GM12878 (cell line): Measurements from ENCODE around the gene TIPRL. TPM values are rescaled to one million over a fixed set of nuclear protein-coding genes. Genes with fewer than 3 reads are reported as not detected.

Experiments
- ATAC-seq: fragments of 200-7000 bp; cut with Tn5 transposase; 3 replicates; pipeline ENCODE4 v1.9.1; 2020; ENCODE audit warnings: mild to moderate bottlenecking, moderate library complexity
- BruUV-seq: library from RNA; stranded (reverse); fragments of 400-500 nt; replicated peaks from 2 replicates; lab custom pipeline; 2021; lab: Mats Ljungman, UMichigan
- CTCF ChIA-PET: fragments of 300-600 bp; sonication (Branson Sonifier 250); formaldehyde crosslinking; extraction: SDS; loops from one replicate; lab custom pipeline; 2021; ENCODE audit warnings: inconsistent platforms; lab: Yijun Ruan, JAX
- POLR2A ChIA-PET: fragments of 350-600 bp; formaldehyde crosslinking; extraction: SDS; loops from one replicate; lab custom pipeline; 2021; ENCODE audit warnings: inconsistent platforms; lab: Charles Lee
- RAD21 ChIA-PET: fragments of 300-600 bp; sonication (Branson Sonifier 250); formaldehyde crosslinking; loops from one replicate; lab custom pipeline; 2023; ENCODE audit warnings: antibody characterized with exemption; ENCODE audit not compliant: unreplicated experiment; lab: Charles Lee
- SMC1A ChIA-PET: fragments of 300-600 bp; sonication (Branson Sonifier 250); formaldehyde crosslinking; loops from one replicate; lab custom pipeline; 2023; ENCODE audit not compliant: unreplicated experiment, uncharacterized antibody; lab: Charles Lee
- DNase-seq: peaks from one replicate; pipeline ENCODE4 v3.0.0-alpha.2; 2011; ENCODE audit warnings: low read depth, low spot score
- FAIRE-seq: peaks from 3 replicates; lab custom pipeline; 2011; peaks lifted over from hg19 to GRCh38; lab: Jason Lieb, UNC
- H2AFZ ChIP-seq: 2 replicates; pipeline ENCODE4 v1.6.0; 2011; ENCODE audit warnings: low read depth, low read length, control low read depth; ENCODE audit not compliant: control insufficient read depth
- H3K27ac ChIP-seq: 2 replicates; pipeline ENCODE4 v1.5.1; 2011; ENCODE audit warnings: control low read depth; ENCODE audit not compliant: control insufficient read depth, insufficient read depth
- H3K27me3 ChIP-seq, 2 experiments: replicated peaks in 1 of 2; 2 replicates each; pipeline versions ENCODE4 v1.6.0 to v1.6.1; 2011; ENCODE audit warnings: low read length in 1 of 2; ENCODE audit not compliant: control insufficient read depth in 2 of 2, insufficient read depth in 2 of 2
- H3K36me3 ChIP-seq, 2 experiments: 2 replicates each; pipeline ENCODE4 v1.5.1; 2011; ENCODE audit warnings: low read length in 1 of 2; ENCODE audit not compliant: control insufficient read depth in 2 of 2, insufficient read depth in 2 of 2
- H3K4me1 ChIP-seq: 2 replicates; pipeline ENCODE4 v1.6.1; 2011; ENCODE audit warnings: mild to moderate bottlenecking, low read length, moderate library complexity, mixed read lengths; ENCODE audit not compliant: control insufficient read depth, insufficient read depth
- H3K4me2 ChIP-seq: 2 replicates; pipeline ENCODE4 v1.6.0; 2011; ENCODE audit warnings: control low read depth; ENCODE audit not compliant: control insufficient read depth, insufficient read depth
- H3K4me3 ChIP-seq: fragments of 200-600 bp; sonication (generic); 2 replicates; pipeline ENCODE4 v1.5.1; 2016
- H3K79me2 ChIP-seq: 2 replicates; pipeline ENCODE4 v1.6.0; 2011; ENCODE audit warnings: low read length; ENCODE audit not compliant: control insufficient read depth, insufficient read depth
- H3K9ac ChIP-seq: 2 replicates; pipeline ENCODE4 v1.8.0; 2011; ENCODE audit warnings: low read length, control low read depth, mixed read lengths; ENCODE audit not compliant: control insufficient read depth, insufficient read depth
- H3K9me3 ChIP-seq: replicated peaks from 3 replicates; pipeline ENCODE4 v1.5.1; 2011; ENCODE audit warnings: mild to moderate bottlenecking, low read length; ENCODE audit not compliant: control insufficient read depth, insufficient read depth
- H4K20me1 ChIP-seq: 2 replicates; pipeline ENCODE4 v1.6.0; 2011; ENCODE audit not compliant: control insufficient read depth, insufficient read depth
- ASH2L ChIP-seq: fragments of 300-600, 200-600 bp; sonication (generic); IDR thresholded peaks from 2 replicates; pipeline ENCODE4 v1.6.1; 2017; ENCODE audit warnings: low read depth, mild to moderate bottlenecking, borderline replicate concordance
- BHLHE40 ChIP-seq, 2 experiments: fragments of 450-650 bp in 1 of 2; IDR thresholded peaks; 2 replicates each; pipeline ENCODE4 v1.6.1; 2011 to 2017; ENCODE audit warnings: low read depth in 2 of 2, borderline replicate concordance in 1 of 2, improper control_type of control experiment in 1 of 2, low read length in 1 of 2, mild to moderate bottlenecking in 1 of 2
- EGR1 ChIP-seq, 2 experiments: IDR thresholded peaks; 1 replicate in 1 of 2; 2 replicates in 1 of 2; pipeline ENCODE4 v1.6.1; 2011 to 2012; ENCODE audit warnings: low read depth in 2 of 2, low read length in 2 of 2, borderline replicate concordance in 1 of 2, mild to moderate bottlenecking in 1 of 2, moderate library complexity in 1 of 2
- HDAC6 ChIP-seq: fragments of 200-600 bp; sonication (generic); IDR thresholded peaks from one replicate; pipeline ENCODE4 v1.8.0; 2017; ENCODE audit warnings: antibody characterized with exemption; ENCODE audit not compliant: unreplicated experiment
- KLF5 ChIP-seq: fragments of 450-650 bp; IDR thresholded peaks from 2 replicates; pipeline ENCODE4 v1.6.1; 2014; ENCODE audit warnings: mild to moderate bottlenecking; ENCODE audit not compliant: partially characterized antibody
- LARP7 ChIP-seq: fragments of 450-650 bp; IDR thresholded peaks from 2 replicates; pipeline ENCODE4 v1.6.1; 2017; ENCODE audit warnings: mild to moderate bottlenecking
- NFIC ChIP-seq: IDR thresholded peaks from 2 replicates; pipeline ENCODE4 v1.6.1; 2012; ENCODE audit warnings: low read depth, mild to moderate bottlenecking, inconsistent platforms, low read length, moderate library complexity
- NFYA ChIP-seq: IDR thresholded peaks from 2 replicates; pipeline ENCODE4 v1.6.1; 2011; ENCODE audit warnings: low read depth, mild to moderate bottlenecking, low read length, improper control_type of control experiment, borderline replicate concordance
- POLR2A ChIP-seq: IDR thresholded peaks from 2 replicates; pipeline ENCODE4 v1.6.1; 2011; ENCODE audit warnings: low read depth, mild to moderate bottlenecking, low read length
- RAD21 ChIP-seq: IDR thresholded peaks from 2 replicates; pipeline ENCODE4 v1.6.1; 2011; ENCODE audit warnings: mild to moderate bottlenecking, low read depth, low read length, moderate library complexity; ENCODE audit not compliant: insufficient read depth
- RCOR1 ChIP-seq: conservative IDR thresholded peaks from 2 replicates; pipeline ENCODE4 v1.6.1; 2012; ENCODE audit warnings: low read depth, low read length, improper control_type of control experiment
- SIN3A ChIP-seq: IDR thresholded peaks from 2 replicates; pipeline ENCODE4 v1.6.1; 2012; ENCODE audit warnings: low read depth, low read length, improper control_type of control experiment
- STAT3 ChIP-seq: IDR thresholded peaks from 2 replicates; pipeline ENCODE4 v1.6.1; 2011; ENCODE audit warnings: low read depth, low read length, improper control_type of control experiment
- SUPT20H ChIP-seq: IDR thresholded peaks from 2 replicates; pipeline ENCODE4 v1.6.1; 2011; ENCODE audit warnings: low read depth, mild to moderate bottlenecking, low read length, moderate library complexity, borderline replicate concordance; ENCODE audit not compliant: control insufficient read depth
- TARDBP ChIP-seq: IDR thresholded peaks from 2 replicates; pipeline ENCODE4 v1.6.1; 2016; ENCODE audit warnings: borderline replicate concordance
- ZNF217 ChIP-seq: fragments of 450-650 bp; IDR thresholded peaks from 2 replicates; pipeline ENCODE4 v1.6.1; 2017; ENCODE audit warnings: antibody characterized with exemption, mild to moderate bottlenecking
- in situ Hi-C: fragments of 300-500 bp; cut with MboI; formaldehyde crosslinking; loops from 9 replicates; pipeline ENCODE4 v1.14.3; 2018; ENCODE audit warnings: mixed read lengths
- intact Hi-C: fragments of 100-400 bp; cut with micrococcal nuclease; formaldehyde crosslinking; loops from one replicate; pipeline ENCODE4 v1.14.2; 2022; ENCODE audit not compliant: unreplicated experiment
- polyA plus RNA-seq, 11 experiments: library from polyadenylated mRNA; depleted of rRNA in 4 of 11; unstranded in 6 of 11; stranded (reverse) in 5 of 11; fragments of >200 nt; fragmentation: Nextera tagmentation in 4 of 11; fragmentation: Illumina TruSeq in 1 of 11; extraction: Ambion mirVana in 4 of 11; extraction: Trizol in 1 of 11; gene quantifications; 1 replicate in 1 of 11; 2 replicates in 10 of 11; pipeline versions ENCODE4 v1.2.1 to v1.2.3, GENCODE V29; 2011 to 2016; ENCODE audit warnings: inconsistent platforms in 2 of 11, missing spikeins in 2 of 11, low read depth in 1 of 11
- total RNA-seq, 4 experiments: library from RNA; depleted of rRNA in 3 of 4; stranded (reverse); fragments of >200 nt in 3 of 4; fragmentation: Illumina TruSeq in 1 of 4; extraction: Trizol in 1 of 4; gene quantifications; 2 replicates each; pipeline versions ENCODE4 v1.2.1 to v1.2.3, GENCODE V29; 2013 to 2021

Gene TIPRL
- total and polyA plus RNA-seq, 10 of the 15 experiments (the other 5 are each of a cell fraction or from before 2014, with no cell fraction given): 36.4 to 72.1 (median 49.9) TPM

DNA sequence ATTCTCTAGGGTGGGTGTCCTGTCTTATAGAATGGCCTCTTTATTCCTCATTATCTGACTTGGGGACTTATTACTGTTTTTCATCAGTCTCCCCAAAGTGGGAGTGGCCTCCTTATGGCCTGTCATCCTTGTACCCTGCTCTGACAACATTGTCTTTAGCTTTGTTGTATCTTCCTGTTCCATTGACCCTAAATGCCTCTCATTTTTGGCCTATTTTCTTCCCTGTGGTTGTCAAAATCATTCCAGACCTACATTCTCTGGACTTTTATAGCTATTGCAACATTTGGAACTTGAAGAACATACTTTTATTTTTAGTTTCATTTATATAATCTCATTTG is 56.8 kb downstream of the TIPRL start:
- Histone ChIP-seq H4K20me1 (peaks cover 6% of the 10 kb centered on the region; the same call in 1 of the 2 replicates), H2AFZ (no peak overlapping the region), H3K4me1 (no peaks in the 10 kb centered on the region; the same call in 1 of the 2 replicates), H3K9ac (no peak overlapping the region), H3K4me2 (no peak overlapping the region), H3K4me3 (no peak overlapping the region), H3K9me3 (no peaks in the 10 kb centered on the region), H3K27me3 (no peaks in the 10 kb centered on the region), H3K79me2 (peaks cover 25% of the 10 kb centered on the region), H3K36me3 (peaks cover 23 to 57% of the 10 kb centered on the region in 2 experiments), H3K27ac (no peak overlapping the region)
- POLR2A ChIA-PET: interaction anchor here (0.9 to 1.3 kb wide), 2 partner anchors 9 to 64 kb away, joined by 4 to 8 read pairs; partner anchors contain the start of gene SFT2D2
- RAD21 ChIA-PET: interaction anchor here (0.5 to 2.8 kb wide), 11 partner anchors 9 to 1113 kb away, joined by 3 to 20 read pairs (median 6); partner anchors contain the start of gene SFT2D2
- SMC1A ChIA-PET: interaction anchor here (0.6 to 2.8 kb wide), 29 partner anchors 8 to 874 kb away, joined by 3 to 32 read pairs (median 4); partner anchors contain the start of gene SFT2D2
- no TSS peak for BruUV-seq
- CTCF ChIA-PET: interaction anchor here (0.7 to 3.4 kb wide), 42 partner anchors 10 to 1113 kb away, joined by 3 to 38 read pairs (median 5); partner anchors contain the start of genes SFT2D2 and TBX19
- FAIRE-seq: no peak
- in situ Hi-C loops (no loop called here), intact Hi-C loops (loop anchor here (5.0 kb wide), 1 partner anchor 107 kb away; no protein-coding TSS in a partner anchor)
- DNase-seq: no peak
- TF ChIP-seq NFYA (no peak), KLF5 (no peak), ZNF217 (no peak), SUPT20H (no peak), POLR2A (no peak), HDAC6 (no peak), SIN3A (no peak), BHLHE40 (IDR thresholded peaks at IDR 0.05; ENCODE audit: borderline replicate concordance in 1 of 2, low read depth in 2 of 2, low read length in 1 of 2) (no peak), LARP7 (no peak), EGR1 (IDR thresholded peaks at IDR 0.05; ENCODE audit: borderline replicate concordance in 1 of 2, low read depth in 2 of 2, low read length in 2 of 2) (no peak), NFIC (no peak), TARDBP (no peak), RCOR1 (no peak), ASH2L (no peak), STAT3 (no peak), RAD21 (no peak)
- ATAC-seq: peak; percentile 43
